Body of pancreas (tissue), 4 donors: Measurements from ENCODE around the gene ZFP92.

Experiments used
- POLR2A ChIP-seq, 3 donors: fragments of 450-650 bp; IDR thresholded peaks; one replicate each; pipeline ENCODE4 v1.6.1; 2016; ENCODE audit warnings: antibody characterized with exemption in 3 of 3, mild to moderate bottlenecking in 2 of 3
- TF ChIP-seq, protein P1 (sequence below), 7 experiments: fragments of 450-650 bp in 4 of 7; fragments of 200-600 bp in 3 of 7; sonication (generic) in 3 of 7; IDR thresholded peaks; one replicate each; pipeline ENCODE4 v1.5.1; 2016 to 2019; ENCODE audit warnings: antibody characterized with exemption in 7 of 7

DNA sequence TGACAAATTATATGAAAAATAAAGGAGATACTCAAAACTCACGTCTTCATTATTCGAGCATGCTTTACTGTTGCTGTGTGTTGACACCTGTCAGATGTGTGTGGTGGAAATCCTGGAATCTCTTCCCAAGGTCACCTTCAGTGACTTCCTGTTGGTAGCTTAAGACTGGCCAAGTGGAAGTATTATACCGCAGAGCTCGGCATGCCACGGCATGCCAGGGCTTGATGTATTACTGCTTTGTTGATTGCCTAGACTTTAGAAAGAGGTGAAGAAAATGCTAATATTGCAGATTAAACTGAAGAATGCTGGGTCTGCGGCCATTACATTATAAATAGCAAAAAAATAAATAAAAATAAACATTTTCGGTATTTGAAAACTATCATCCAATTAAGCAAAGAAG lies 30.0 kb downstream of the ZFP92 start:
- TF ChIP-seq, protein P1, sequence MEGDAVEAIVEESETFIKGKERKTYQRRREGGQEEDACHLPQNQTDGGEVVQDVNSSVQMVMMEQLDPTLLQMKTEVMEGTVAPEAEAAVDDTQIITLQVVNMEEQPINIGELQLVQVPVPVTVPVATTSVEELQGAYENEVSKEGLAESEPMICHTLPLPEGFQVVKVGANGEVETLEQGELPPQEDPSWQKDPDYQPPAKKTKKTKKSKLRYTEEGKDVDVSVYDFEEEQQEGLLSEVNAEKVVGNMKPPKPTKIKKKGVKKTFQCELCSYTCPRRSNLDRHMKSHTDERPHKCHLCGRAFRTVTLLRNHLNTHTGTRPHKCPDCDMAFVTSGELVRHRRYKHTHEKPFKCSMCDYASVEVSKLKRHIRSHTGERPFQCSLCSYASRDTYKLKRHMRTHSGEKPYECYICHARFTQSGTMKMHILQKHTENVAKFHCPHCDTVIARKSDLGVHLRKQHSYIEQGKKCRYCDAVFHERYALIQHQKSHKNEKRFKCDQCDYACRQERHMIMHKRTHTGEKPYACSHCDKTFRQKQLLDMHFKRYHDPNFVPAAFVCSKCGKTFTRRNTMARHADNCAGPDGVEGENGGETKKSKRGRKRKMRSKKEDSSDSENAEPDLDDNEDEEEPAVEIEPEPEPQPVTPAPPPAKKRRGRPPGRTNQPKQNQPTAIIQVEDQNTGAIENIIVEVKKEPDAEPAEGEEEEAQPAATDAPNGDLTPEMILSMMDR (IDR thresholded peaks at IDR 0.05) = no peak
- no peak for TF ChIP-seq POLR2A (IDR thresholded peaks at IDR 0.05)
